Measurements from ENCODE around the gene CTBP2.

Gene CTBP2

GRCh38 chr10:125204400-125204799 lies 44.0 kb upstream of the CTBP2 start:
- Histone ChIP-seq H3K4ac (ENCODE audit: low read depth, low read length) (no peak overlapping the region), H4K5ac (ENCODE audit: low read length) (no peak overlapping the region), H3K4me3 (ENCODE audit: low read length) (no peak overlapping the region), H2BK15ac (replicated peaks; ENCODE audit: low read depth) (no peak overlapping the region), H3K56ac (ENCODE audit: low read length) (no peak overlapping the region), H3K79me2 (ENCODE audit: control insufficient read depth, insufficient read depth, low read length) (no peaks in the 10 kb centered on the region), H3K79me1 (ENCODE audit: low read length) (no peaks in the 10 kb centered on the region), H2AK5ac (ENCODE audit: low read length) (no peak overlapping the region), H3K18ac (ENCODE audit: low read length) (no peak overlapping the region), H3K27ac (ENCODE audit: low read depth, low read length) (no peak overlapping the region), H2BK120ac (ENCODE audit: low read depth, low read length) (no peak overlapping the region), H3K27me3 (ENCODE audit: insufficient read depth, low read length, poor library complexity) (no peaks in the 10 kb centered on the region), H2BK5ac (ENCODE audit: low read length) (no peak overlapping the region), H3K4me2 (ENCODE audit: low read length) (no peak overlapping the region), H3K4me1 (ENCODE audit: control insufficient read depth, low read depth, low read length) (no peaks in the 10 kb centered on the region), H3K23ac (ENCODE audit: low read length) (no peak overlapping the region), H4K8ac (ENCODE audit: low read depth, low read length) (no peak overlapping the region), H3K36me3 (ENCODE audit: control insufficient read depth, insufficient read depth, low read length) (no peaks in the 10 kb centered on the region), H3K9ac (ENCODE audit: low read length) (no peak overlapping the region)
- no peak for DNase-seq
- no CpG with 5 or more reads among the region's 5 CpGs for WGBS (ENCODE audit: extremely low coverage, insufficient coverage, low lambda C conversion rate)

GRCh38 chr10:125203186-125203800 lies 42.9 kb upstream of the CTBP2 start:
- Histone ChIP-seq H3K23ac (ENCODE audit: low read length) (no peak overlapping the region), H3K79me2 (ENCODE audit: control insufficient read depth, insufficient read depth, low read length) (no peaks in the 10 kb centered on the region), H3K4me3 (ENCODE audit: low read length) (no peak overlapping the region), H4K5ac (ENCODE audit: low read length) (no peak overlapping the region), H3K4ac (ENCODE audit: low read depth, low read length) (no peak overlapping the region), H3K27me3 (ENCODE audit: insufficient read depth, low read length, poor library complexity) (no peaks in the 10 kb centered on the region), H2BK5ac (ENCODE audit: low read length) (no peak overlapping the region), H2BK120ac (ENCODE audit: low read depth, low read length) (no peak overlapping the region), H3K18ac (ENCODE audit: low read length) (no peak overlapping the region), H3K79me1 (ENCODE audit: low read length) (no peaks in the 10 kb centered on the region), H3K4me1 (ENCODE audit: control insufficient read depth, low read depth, low read length) (no peaks in the 10 kb centered on the region), H2AK5ac (ENCODE audit: low read length) (no peak overlapping the region), H2BK15ac (replicated peaks; ENCODE audit: low read depth) (no peak overlapping the region), H3K27ac (ENCODE audit: low read depth, low read length) (no peak overlapping the region), H3K9ac (ENCODE audit: low read length) (no peak overlapping the region), H3K56ac (ENCODE audit: low read length) (no peak overlapping the region), H3K4me2 (ENCODE audit: low read length) (no peak overlapping the region), H4K8ac (ENCODE audit: low read depth, low read length) (no peak overlapping the region), H3K36me3 (ENCODE audit: control insufficient read depth, insufficient read depth, low read length) (no peaks in the 10 kb centered on the region)
- no peak for DNase-seq
- no CpG with 5 or more reads among the region's 10 CpGs for WGBS (ENCODE audit: extremely low coverage, insufficient coverage, low lambda C conversion rate)

- Histone ChIP-seq H2BK120ac (ENCODE audit: low read depth, low read length) (no peak overlapping the region), H3K18ac (ENCODE audit: low read length) (no peak overlapping the region), H4K5ac (ENCODE audit: low read length) (no peak overlapping the region), H3K79me2 (ENCODE audit: control insufficient read depth, insufficient read depth, low read length) (no peaks in the 10 kb centered on the region), H3K4me1 (ENCODE audit: control insufficient read depth, low read depth, low read length) (no peaks in the 10 kb centered on the region), H3K4me3 (ENCODE audit: low read length) (no peak overlapping the region), H3K4me2 (ENCODE audit: low read length) (no peak overlapping the region), H3K56ac (ENCODE audit: low read length) (no peak overlapping the region), H3K79me1 (ENCODE audit: low read length) (no peaks in the 10 kb centered on the region), H2BK15ac (replicated peaks; ENCODE audit: low read depth) (no peak overlapping the region), H2BK5ac (ENCODE audit: low read length) (no peak overlapping the region), H3K36me3 (ENCODE audit: control insufficient read depth, insufficient read depth, low read length) (no peaks in the 10 kb centered on the region), H4K8ac (ENCODE audit: low read depth, low read length) (no peak overlapping the region), H3K23ac (ENCODE audit: low read length) (no peak overlapping the region), H3K4ac (ENCODE audit: low read depth, low read length) (no peak overlapping the region), H2AK5ac (ENCODE audit: low read length) (no peak overlapping the region), H3K9ac (ENCODE audit: low read length) (no peak overlapping the region), H3K27ac (ENCODE audit: low read depth, low read length) (no peak overlapping the region), H3K27me3 (ENCODE audit: insufficient read depth, low read length, poor library complexity) (no peaks in the 10 kb centered on the region)
- peak; percentile 47 for DNase-seq
- WGBS (ENCODE audit: extremely low coverage, insufficient coverage, low lambda C conversion rate): no CpG with 5 or more reads among the region's 10 CpGs
Measured at GRCh38 chr10:125201791-125202622, 41.6 kb upstream of the CTBP2 start.

GRCh38 chr10:125201108-125201524 lies 40.8 kb upstream of the CTBP2 start:
- Histone ChIP-seq H3K18ac (ENCODE audit: low read length) (no peak overlapping the region), H3K23ac (ENCODE audit: low read length) (no peak overlapping the region), H3K4ac (ENCODE audit: low read depth, low read length) (no peak overlapping the region), H3K36me3 (ENCODE audit: control insufficient read depth, insufficient read depth, low read length) (no peaks in the 10 kb centered on the region), H3K79me2 (ENCODE audit: control insufficient read depth, insufficient read depth, low read length) (no peaks in the 10 kb centered on the region), H3K9ac (ENCODE audit: low read length) (no peak overlapping the region), H2BK5ac (ENCODE audit: low read length) (no peak overlapping the region), H2BK120ac (ENCODE audit: low read depth, low read length) (no peak overlapping the region), H3K27me3 (ENCODE audit: insufficient read depth, low read length, poor library complexity) (no peaks in the 10 kb centered on the region), H3K79me1 (ENCODE audit: low read length) (no peaks in the 10 kb centered on the region), H3K4me2 (ENCODE audit: low read length) (no peak overlapping the region), H2AK5ac (ENCODE audit: low read length) (no peak overlapping the region), H3K4me1 (ENCODE audit: control insufficient read depth, low read depth, low read length) (no peaks in the 10 kb centered on the region), H3K27ac (ENCODE audit: low read depth, low read length) (no peak overlapping the region), H4K8ac (ENCODE audit: low read depth, low read length) (no peak overlapping the region), H3K4me3 (ENCODE audit: low read length) (no peak overlapping the region), H4K5ac (ENCODE audit: low read length) (no peak overlapping the region), H3K56ac (ENCODE audit: low read length) (no peak overlapping the region), H2BK15ac (replicated peaks; ENCODE audit: low read depth) (no peak overlapping the region)
- no CpG with 5 or more reads among the region's 5 CpGs for WGBS (ENCODE audit: extremely low coverage, insufficient coverage, low lambda C conversion rate)
- DNase-seq: peak; percentile 53

GRCh38 chr10:125200396-125200795 lies 40.0 kb upstream of the CTBP2 start:
- no peak overlapping the region for H2BK5ac ChIP-seq (ENCODE audit: low read length)
- no peaks in the 10 kb centered on the region for H3K4me1 ChIP-seq (ENCODE audit: control insufficient read depth, low read depth, low read length)
- no CpG with 5 or more reads among the region's 3 CpGs for WGBS (ENCODE audit: extremely low coverage, insufficient coverage, low lambda C conversion rate)
- H3K79me2 ChIP-seq (ENCODE audit: control insufficient read depth, insufficient read depth, low read length): no peaks in the 10 kb centered on the region
- H3K4me3 ChIP-seq (ENCODE audit: low read length): no peak overlapping the region
- H3K4ac ChIP-seq (ENCODE audit: low read depth, low read length): no peak overlapping the region
- H4K8ac ChIP-seq (ENCODE audit: low read depth, low read length): no peak overlapping the region
- H3K27ac ChIP-seq (ENCODE audit: low read depth, low read length): no peak overlapping the region
- no peak overlapping the region for H3K9ac ChIP-seq (ENCODE audit: low read length)
- no peak overlapping the region for H4K5ac ChIP-seq (ENCODE audit: low read length)
- no peak overlapping the region for H3K18ac ChIP-seq (ENCODE audit: low read length)
- no peak overlapping the region for H3K23ac ChIP-seq (ENCODE audit: low read length)
- no peak for DNase-seq
- H2BK120ac ChIP-seq (ENCODE audit: low read depth, low read length): no peak overlapping the region
- H2BK15ac ChIP-seq (replicated peaks; ENCODE audit: low read depth): no peak overlapping the region
- H3K79me1 ChIP-seq (ENCODE audit: low read length): no peaks in the 10 kb centered on the region
- H2AK5ac ChIP-seq (ENCODE audit: low read length): no peak overlapping the region
- H3K4me2 ChIP-seq (ENCODE audit: low read length): no peak overlapping the region
- H3K27me3 ChIP-seq (ENCODE audit: insufficient read depth, low read length, poor library complexity): no peaks in the 10 kb centered on the region
- no peaks in the 10 kb centered on the region for H3K36me3 ChIP-seq (ENCODE audit: control insufficient read depth, insufficient read depth, low read length)
- H3K56ac ChIP-seq (ENCODE audit: low read length): no peak overlapping the region
